GM19351 (cell line): Measurements from ENCODE around the gene TOGARAM2.
"Not testable (repeated sequence)": the region's sequence is repeated elsewhere in the genome, so short reads cannot be mapped to it uniquely, and the experiment has no call there.

ENCODE experiments used
- ATAC-seq: cut with Tn5 transposase; IDR thresholded peaks from one replicate; pipeline ENCODE4 v1.9.1; 2021; ENCODE audit warnings: mild to moderate bottlenecking, moderate library complexity; ENCODE audit not compliant: unreplicated experiment

Gene TOGARAM2

GRCh38 chr2:29070526-29070925 lies 89.4 kb downstream of the TOGARAM2 start:
- no peak for ATAC-seq

- no peak for ATAC-seq
Measured at GRCh38 chr2:29071032-29071975, 90.2 kb downstream of the TOGARAM2 start.

GRCh38 chr2:29072251-29072650 lies 91.2 kb downstream of the TOGARAM2 start:
- no peak for ATAC-seq

- ATAC-seq: no peak
Measured at GRCh38 chr2:29072971-29073725, 92.0 kb downstream of the TOGARAM2 start.

- ATAC-seq: no peak
Measured at GRCh38 chr2:29073933-29074332, 92.8 kb downstream of the TOGARAM2 start.

- ATAC-seq: no peak
Measured at GRCh38 chr2:29074411-29074810, 93.3 kb downstream of the TOGARAM2 start, which contains the start of gene PCARE. TSS of gene PCARE (minus strand) at chr2:29074523. CDS start at chr2:29074261, 262 bp downstream.

- ATAC-seq: no peak
Measured at GRCh38 chr2:29075894-29076705, 95.0 kb downstream of the TOGARAM2 start.

GRCh38 chr2:29079887-29080286 lies 98.8 kb downstream of the TOGARAM2 start:
- ATAC-seq: no peak

- ATAC-seq: no peak
Measured at GRCh38 chr2:29080886-29081743, 100.0 kb downstream of the TOGARAM2 start.

- peak; percentile 54 for ATAC-seq
Measured at GRCh38 chr2:29082804-29083495, 101.9 kb downstream of the TOGARAM2 start.

- no peak for ATAC-seq
Measured at GRCh38 chr2:29084554-29084953, 103.5 kb downstream of the TOGARAM2 start.

- ATAC-seq: not testable (repeated sequence)
Measured at GRCh38 chr2:29090311-29090710, 109.2 kb downstream of the TOGARAM2 start.

GRCh38 chr2:29096969-29097368 lies 115.9 kb downstream of the TOGARAM2 start:
- no peak for ATAC-seq

- ATAC-seq: no peak
Measured at GRCh38 chr2:29097569-29097968, 116.5 kb downstream of the TOGARAM2 start.

GRCh38 chr2:29100564-29100963 lies 119.5 kb downstream of the TOGARAM2 start:
- ATAC-seq: no peak
